Measurements from ENCODE around the gene WIPF1.
"Not testable (repeated sequence)": the region's sequence is repeated elsewhere in the genome, so short reads cannot be mapped to it uniquely, and the experiment has no call there.

WIPF1 gene

DNA sequence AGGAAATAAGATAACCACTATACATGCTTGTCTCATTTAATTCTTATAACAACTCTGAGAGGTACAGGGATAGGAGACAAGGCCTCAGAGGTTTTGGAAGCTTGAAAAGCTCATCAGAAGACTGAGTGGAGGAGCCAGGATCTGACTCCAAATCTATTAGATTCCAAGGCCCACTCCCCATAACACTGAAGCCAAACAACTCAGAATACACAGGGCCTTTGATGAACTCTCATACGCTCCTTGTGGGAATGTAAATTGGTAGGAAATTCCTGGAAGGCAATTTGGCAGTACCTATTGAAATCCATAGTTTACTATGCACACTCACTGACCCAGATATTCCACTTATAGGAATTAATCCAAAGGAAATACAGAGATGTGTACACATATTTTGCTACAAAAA lies 27.9 kb downstream of the WIPF1 start:
- no peak for DNase-seq

GRCh38 chr2:174568425-174568824 lies 29.2 kb downstream of the WIPF1 start:
- DNase-seq, result no peak

DNA sequence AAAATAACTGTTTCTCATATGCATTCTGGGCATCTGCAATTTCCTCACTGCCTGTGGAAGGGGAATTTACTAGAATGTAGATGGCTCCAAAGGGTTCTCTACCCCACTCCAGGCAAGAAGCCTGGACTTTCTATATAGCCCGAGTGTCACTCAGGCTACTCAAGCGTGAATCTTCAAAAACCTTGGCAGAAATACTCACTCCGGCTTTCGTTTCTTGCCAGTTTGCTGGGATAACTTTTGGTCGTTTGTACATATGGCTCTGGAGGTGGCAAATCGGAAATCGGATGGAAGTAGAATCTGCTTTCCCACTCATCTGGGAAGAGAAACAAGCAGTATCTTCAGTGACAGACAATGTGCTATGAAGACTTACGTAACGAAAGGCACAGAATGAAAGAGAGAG lies 30.7 kb downstream of the WIPF1 start:
- no peak for DNase-seq

DNA sequence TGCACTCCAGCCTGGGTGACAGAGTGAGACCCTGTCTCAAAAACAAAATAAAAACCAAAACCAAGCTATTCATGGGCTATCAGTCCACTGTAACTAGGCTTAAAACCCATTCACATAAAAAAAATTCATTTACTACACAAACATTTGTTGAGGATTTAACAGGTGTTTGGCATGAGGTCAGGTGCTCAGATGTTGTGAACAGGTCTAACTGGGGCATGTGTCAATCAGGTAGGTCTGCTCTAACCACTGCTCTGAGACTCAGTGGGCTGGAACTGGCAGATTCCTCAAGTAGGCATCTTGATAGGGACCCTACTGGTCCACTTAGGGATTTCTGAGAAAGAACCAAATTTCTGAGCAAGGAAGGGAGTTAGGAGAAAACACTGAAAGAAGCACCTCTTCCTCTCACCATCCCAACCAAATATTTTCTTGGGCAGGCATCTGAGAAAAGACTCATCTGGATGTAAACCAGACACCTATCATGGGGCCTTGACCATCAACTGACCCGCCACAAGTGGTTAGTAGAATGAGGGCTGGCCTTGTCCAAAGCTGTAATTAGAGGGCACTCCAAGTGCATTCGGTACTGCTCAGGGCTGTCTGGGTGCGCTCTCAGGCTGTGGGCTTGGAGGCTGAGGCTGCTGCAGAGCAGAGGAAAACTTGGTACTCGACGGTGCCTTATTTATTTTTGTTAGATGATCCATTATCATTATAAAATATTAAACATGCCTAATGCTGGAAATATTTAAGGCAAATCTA lies 33.9 kb downstream of the WIPF1 start:
- no peak for DNase-seq

DNA sequence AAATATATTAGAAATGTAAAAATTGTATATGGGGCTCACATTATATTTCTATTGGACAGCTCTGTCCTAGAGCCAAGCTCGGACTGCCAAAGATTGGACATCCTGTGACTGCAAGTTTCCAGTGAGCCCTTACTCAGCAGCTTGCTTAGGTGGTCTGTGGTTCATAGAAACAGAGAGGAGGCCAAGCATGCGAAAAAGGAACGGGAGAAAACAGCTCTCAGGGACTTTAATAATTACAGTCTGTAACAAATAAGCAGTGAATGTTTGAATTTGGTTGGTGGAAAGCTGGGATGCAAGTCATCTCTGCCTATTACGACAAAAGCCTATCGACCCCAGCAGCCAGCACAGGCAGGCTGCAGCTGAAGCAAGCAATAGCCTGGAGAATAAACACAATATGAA lies 35.6 kb downstream of the WIPF1 start:
- no peak for DNase-seq

DNA sequence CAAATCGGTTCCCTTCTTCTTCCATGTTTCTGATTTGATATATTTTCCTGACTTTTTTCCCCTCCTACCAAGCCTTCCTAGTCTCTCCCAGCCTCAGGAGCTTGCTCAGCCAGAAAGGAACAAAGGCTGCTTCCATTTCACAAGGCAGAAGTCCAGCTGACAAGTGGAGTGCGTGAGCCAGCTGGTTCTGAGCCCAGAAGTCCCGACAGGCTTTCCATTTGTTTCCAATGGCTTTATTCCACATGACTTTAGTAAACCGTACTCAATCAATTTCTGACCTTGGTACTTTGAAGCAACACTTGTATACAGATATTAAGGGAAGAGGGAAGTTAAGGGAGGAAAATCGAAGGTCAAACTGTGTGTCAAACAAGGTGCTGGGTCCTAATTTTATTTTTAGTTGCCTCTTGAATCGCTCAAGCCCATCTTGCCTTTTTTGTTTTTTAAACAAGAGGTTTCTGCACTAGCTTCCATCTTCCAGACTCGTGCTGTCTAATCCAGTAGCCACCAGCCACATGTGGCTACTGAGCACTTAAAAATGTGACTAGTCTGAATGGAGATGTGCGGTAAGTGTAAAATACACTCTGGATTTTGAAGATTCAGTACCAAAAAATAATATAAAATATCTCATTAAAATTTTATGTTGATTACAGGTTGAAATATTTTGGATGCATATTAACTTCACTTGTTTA lies 36.2 kb downstream of the WIPF1 start:
- no peak for DNase-seq

DNA sequence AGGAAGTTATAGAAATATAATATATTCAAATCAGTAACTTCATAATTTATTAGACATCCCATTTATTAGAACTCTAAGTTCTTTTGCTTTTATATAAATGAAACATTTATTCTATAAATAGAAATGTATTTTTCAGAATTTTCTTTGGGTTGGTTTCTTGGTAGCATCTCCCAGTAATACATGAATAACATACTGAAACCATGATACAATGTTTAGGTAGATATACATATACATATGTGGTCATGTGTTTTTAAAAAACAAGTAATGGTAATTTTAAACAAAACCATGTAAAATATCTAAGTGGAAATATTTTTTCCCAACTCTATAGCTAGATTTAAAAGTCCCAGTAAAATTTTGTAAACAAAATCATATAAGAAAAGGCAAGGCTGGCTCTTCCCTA lies 36.9 kb downstream of the WIPF1 start:
- no peak for DNase-seq

GRCh38 chr2:174555998-174556397 lies 41.6 kb downstream of the WIPF1 start:
- DNase-seq, result no peak

- no peak for DNase-seq
Observed at GRCh38 chr2:174554529-174555150, 43.0 kb downstream of the WIPF1 start.

DNA sequence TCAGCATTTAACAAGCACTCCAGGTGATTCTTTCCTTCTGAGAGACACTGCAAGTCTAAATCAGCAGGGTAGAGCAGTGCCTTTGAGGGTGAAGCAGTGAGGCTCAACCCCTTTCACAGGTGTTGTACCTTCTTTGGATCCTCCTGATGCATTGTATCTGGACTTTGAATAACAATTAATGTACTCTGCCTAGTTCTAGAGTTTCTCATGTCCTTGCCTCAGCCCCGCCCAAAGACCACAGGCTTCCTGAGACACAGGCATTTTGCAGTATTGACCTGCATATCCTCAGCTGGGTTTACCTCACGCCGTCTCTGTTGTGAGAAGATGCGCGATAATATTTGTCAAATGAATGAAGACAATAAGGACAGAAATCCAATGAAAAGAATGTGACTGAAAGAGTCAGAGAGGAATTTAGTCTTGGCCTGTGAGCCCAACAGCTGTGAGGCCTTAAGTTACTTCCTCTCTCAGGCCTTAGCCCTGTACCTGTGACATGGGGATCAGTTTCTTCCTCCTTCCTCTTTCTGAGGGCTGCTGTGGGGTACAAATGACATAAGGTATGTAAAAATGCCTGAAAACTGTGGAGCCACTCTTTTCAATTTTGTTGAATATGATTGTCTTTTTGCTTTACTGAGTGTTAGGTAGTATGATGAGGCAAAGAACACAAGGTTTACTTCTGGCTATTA lies 43.7 kb downstream of the WIPF1 start:
- DNase-seq, result no peak

DNA sequence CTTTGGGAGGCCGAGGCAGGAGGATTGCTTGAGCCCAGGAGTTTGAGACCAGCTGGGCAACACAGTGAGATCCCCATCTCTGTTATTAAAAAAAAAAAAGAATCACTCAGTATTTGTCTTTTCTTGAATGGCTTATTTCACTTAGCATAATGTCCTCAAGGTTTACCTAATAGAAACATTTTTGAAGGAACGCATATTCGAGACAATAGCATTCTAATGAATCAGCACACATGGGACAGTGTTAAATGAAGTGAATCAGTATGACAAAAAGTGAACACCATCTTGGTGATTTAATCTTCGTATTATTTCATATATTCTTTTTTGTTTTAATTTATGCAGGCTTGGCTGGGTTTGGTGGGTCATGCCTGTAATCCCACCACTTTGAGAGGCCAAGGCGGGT lies 44.7 kb downstream of the WIPF1 start:
- no peak for DNase-seq

- no peak for DNase-seq
Observed at GRCh38 chr2:174551697-174552096, 45.9 kb downstream of the WIPF1 start.

- not testable (repeated sequence) for DNase-seq
Observed at GRCh38 chr2:174548646-174549045, 49.0 kb downstream of the WIPF1 start.

DNA sequence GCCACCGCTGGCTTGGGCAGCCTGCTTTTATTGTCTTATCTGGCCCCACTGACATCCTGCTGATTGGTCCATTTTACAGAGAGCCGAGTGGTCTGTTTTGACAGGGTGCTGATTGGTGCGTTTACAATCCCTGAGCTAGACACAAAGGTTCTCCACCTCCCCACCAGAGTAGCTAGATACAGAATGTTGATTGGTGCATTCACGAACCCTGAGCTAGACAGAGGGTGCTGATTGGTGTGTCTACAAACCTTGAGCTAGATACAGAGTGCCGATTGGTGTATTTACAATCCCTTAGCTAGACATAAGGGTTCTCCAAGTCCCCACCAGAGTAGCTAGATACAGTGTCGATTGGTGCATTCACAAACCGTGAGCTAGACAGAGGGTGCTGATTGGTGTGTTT lies 49.6 kb downstream of the WIPF1 start:
- DNase-seq, result not testable (repeated sequence)

- DNase-seq, result no peak
Observed at GRCh38 chr2:174546519-174547506, 50.8 kb downstream of the WIPF1 start.

DNA sequence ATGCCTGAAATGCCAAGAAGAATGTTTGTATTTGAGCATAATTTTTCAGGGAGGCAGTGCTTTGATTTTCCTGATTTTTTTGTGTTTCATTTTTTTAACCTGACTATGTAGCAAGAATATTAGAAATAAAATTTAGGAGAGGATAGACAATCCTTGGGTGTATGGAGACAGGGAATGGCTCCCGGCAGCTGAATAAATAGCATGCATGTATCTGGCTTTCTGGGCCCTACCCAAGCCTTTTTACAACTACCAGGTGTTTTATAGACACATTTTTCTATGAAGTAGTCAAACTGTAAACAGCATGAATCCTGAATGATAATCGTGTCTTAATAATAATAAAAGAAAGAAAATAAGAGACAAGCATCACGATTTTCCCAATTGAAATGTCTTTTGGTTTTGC lies 52.4 kb downstream of the WIPF1 start:
- DNase-seq, result no peak

DNA sequence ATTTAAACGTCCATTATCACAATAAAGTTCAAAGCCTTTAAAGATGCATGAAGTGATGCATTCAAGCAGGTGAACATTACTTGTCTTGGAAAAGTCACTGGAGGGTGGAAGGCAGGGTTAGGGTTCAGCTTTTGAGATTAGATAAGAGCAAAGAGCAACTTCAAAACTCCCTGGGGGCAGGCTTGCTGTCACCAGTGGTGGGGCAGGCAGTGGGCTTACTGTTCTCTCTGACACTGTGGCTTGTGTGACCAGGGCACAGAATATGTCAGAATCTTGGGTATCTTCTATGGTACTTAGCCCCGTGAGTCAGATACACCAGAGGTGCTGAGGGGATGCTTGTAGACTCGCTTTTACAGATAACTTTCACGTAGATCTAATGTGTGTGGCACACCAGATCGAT lies 52.8 kb downstream of the WIPF1 start:
- DNase-seq, result no peak

DNA sequence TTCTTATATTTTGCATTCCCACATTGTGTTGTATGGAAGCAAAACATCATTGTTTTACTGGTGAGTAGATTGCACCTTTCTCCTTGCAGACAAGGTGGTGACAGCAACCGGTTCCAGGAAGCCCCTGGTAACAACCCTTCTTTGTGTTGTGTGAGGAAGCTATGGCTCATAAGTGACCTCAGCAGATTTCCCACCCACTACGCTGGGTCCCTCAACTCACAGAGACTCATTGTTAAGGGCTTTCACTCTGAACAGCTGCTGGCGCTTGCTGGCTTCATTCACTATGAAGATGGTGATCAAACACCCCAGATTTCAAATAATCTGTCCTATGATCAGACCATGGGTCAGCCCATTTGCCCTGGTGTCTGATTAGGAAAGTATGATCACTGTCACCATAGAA lies 53.4 kb downstream of the WIPF1 start:
- DNase-seq, result no peak

DNA sequence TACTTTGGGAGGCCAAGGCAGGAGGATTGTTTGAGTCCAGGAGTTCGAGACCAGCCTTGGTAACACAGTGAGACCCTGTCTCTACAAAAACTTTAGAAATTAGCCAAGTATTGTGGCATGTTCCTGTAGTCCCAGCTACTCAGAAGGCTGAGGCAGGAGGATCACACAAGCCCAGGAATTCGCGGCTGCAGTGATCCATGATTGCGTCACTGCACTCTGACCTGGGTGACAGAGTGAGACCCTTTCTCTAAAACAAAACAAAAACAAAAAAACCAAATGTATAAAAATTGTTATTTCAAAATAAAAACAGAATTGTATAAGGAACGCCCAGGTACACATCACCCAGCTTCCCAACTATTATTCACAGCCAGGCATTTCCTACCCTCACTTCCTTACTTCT lies 56.7 kb downstream of the WIPF1 start:
- DNase-seq, result no peak

DNA sequence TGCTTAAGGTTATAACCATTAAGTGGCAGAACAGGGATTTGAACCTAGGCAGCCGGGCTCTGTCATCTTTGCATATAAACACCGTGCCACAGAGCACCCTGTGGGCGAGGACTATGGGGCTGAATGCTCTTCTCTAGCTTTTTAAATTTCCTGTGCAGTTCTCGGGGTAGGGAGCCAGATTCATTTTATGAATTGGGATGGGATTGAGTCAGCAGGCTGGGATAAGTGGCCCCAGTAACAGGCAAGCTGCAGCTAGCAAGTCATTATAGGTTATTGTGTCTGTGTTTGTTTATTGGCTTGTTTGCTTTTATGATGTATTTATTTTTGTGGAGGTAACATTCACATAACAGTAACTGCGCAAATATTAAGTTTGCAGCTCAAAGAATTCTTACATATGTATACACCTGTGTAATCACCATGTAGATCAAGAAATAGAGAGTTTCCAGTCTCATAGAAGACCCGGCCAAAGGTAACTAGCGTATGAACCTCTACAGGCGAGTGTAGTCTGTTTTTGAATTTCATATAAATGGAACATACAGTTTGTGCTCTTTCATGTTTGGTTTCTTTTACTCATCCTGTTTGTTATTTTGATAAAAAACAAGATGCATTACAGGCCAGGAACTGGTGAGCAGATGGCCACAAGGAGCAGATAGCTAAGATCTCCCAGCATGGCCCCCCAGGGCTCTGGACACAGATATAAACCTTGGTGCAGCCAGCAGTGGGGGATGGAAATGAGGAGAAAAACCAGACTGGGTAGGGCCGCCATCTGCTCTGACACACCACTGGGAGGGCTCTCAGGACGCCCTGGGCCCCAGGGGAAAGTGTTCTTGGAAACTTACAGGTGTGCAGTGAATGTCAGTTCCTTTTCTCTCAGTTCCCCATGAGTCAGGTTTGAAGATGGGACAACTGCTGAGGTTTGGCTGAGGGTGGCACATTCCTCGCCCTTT lies 61.6 kb downstream of the WIPF1 start:
- DNase-seq, result no peak

GRCh38 chr2:174535083-174535482 lies 62.5 kb downstream of the WIPF1 start:
- DNase-seq, result no peak

Measured in NCI-H1436 treated with DMSO at 0.1 percent for 48 hours (cell line).